T47D (cell line): ENCODE results near the gene GLTP.
A peak's percentile ranks its signal among the peaks of the same experiment; 100 is the strongest.
"Not testable (repeated sequence)": the region's sequence is repeated elsewhere in the genome, so short reads cannot be mapped to it uniquely, and the experiment has no call there.

Experiments
- DNase-seq, 2 experiments: peaks; one replicate each; pipeline versions ENCODE4 v3.0.0 to v3.0.0-alpha.2; 2011 to 2012; ENCODE audit warnings: low read depth in 1 of 2, low spot score in 1 of 2
- JUND ChIP-seq: IDR thresholded peaks from 2 replicates; pipeline ENCODE4 v1.6.1; 2012; ENCODE audit warnings: low read depth
- in situ Hi-C: cut with HindIII; loops from 2 replicates; pipeline ENCODE4 v1.10.0; 2016; ENCODE audit warnings: low sequenced_read_pairs, low pct_unique_long_range_greater_than_20kb

The GLTP gene

GRCh38 chr12:109919456-109919855 lies 39.1 kb upstream of the GLTP start:
- no peak for DNase-seq
- in situ Hi-C loops = no loop called here
- no peak for TF ChIP-seq JUND

GRCh38 chr12:109916045-109916444 lies 35.7 kb upstream of the GLTP start:
- in situ Hi-C loops = no loop called here
- no peak for TF ChIP-seq JUND
- DNase-seq = no peak

GRCh38 chr12:109915171-109916040 lies 35.1 kb upstream of the GLTP start:
- peak; percentile 31 to 82 for DNase-seq
- no peak for TF ChIP-seq JUND
- in situ Hi-C loops = no loop called here

- no peak for DNase-seq
- in situ Hi-C loops = no loop called here
- no peak for TF ChIP-seq JUND
Measured at GRCh38 chr12:109914461-109914860, 34.1 kb upstream of the GLTP start.

GRCh38 chr12:109912855-109913321 lies 32.5 kb upstream of the GLTP start:
- no peak for DNase-seq
- TF ChIP-seq JUND = no peak
- in situ Hi-C loops = no loop called here

GRCh38 chr12:109910969-109911348 lies 30.6 kb upstream of the GLTP start:
- in situ Hi-C loops = no loop called here
- no peak for TF ChIP-seq JUND
- peak in 1 of 2 experiments; percentile 27 for DNase-seq

- TF ChIP-seq JUND = no peak
- in situ Hi-C loops = no loop called here
- DNase-seq = no peak
Measured at GRCh38 chr12:109910254-109910968, 30.1 kb upstream of the GLTP start.

- DNase-seq = no peak
- TF ChIP-seq JUND = no peak
- in situ Hi-C loops = no loop called here
Measured at GRCh38 chr12:109905301-109905700, 25.0 kb upstream of the GLTP start.

- in situ Hi-C loops = no loop called here
- DNase-seq = no peak
- no peak for TF ChIP-seq JUND
Measured at GRCh38 chr12:109902891-109903418, 22.6 kb upstream of the GLTP start.

- no peak for TF ChIP-seq JUND
- in situ Hi-C loops = no loop called here
- DNase-seq = peak in 1 of 2 experiments; percentile 31
Measured at GRCh38 chr12:109900752-109901580, 20.6 kb upstream of the GLTP start.

GRCh38 chr12:109899783-109900751 lies 19.7 kb upstream of the GLTP start, which contains the start of gene TCHP:
Gene TCHP, plus strand, starts transcription at chr12:109900274. Its CDS starts 2,753 bp downstream, at chr12:109903027.
- TF ChIP-seq JUND = no peak
- in situ Hi-C loops = no loop called here
- peak; percentile 91 to 95 for DNase-seq

GRCh38 chr12:109899345-109899744 lies 19.0 kb upstream of the GLTP start:
- DNase-seq, in situ Hi-C loops: not testable (repeated sequence)
